Muscle of leg (tissue), 11 donors: ENCODE data around the gene SHLD1. TPM values are rescaled to one million over a fixed set of nuclear protein-coding genes. Genes with fewer than 3 reads are reported as not detected.
A peak's percentile ranks its signal among the peaks of the same experiment; 100 is the strongest.

ENCODE experiments used
- DNase-seq: peaks from one replicate; pipeline ENCODE4 v3.0.0; 2013
- H3K27ac ChIP-seq: one replicate; pipeline ENCODE4 v1.5.1; 2013; ENCODE audit warnings: mild to moderate bottlenecking, low read length, control low read depth
- H3K27me3 ChIP-seq: one replicate; pipeline ENCODE4 v1.6.1; 2013; ENCODE audit warnings: low read length; ENCODE audit not compliant: control insufficient read depth, insufficient read depth
- H3K36me3 ChIP-seq: one replicate; pipeline ENCODE4 v1.6.1; 2013; ENCODE audit warnings: low read length; ENCODE audit not compliant: control insufficient read depth, insufficient read depth
- H3K4me1 ChIP-seq: one replicate; pipeline ENCODE4 v1.6.1; 2013; ENCODE audit warnings: low read length; ENCODE audit not compliant: control insufficient read depth, insufficient read depth
- H3K4me3 ChIP-seq: one replicate; pipeline ENCODE4 v1.5.1; 2013; ENCODE audit warnings: low read length, control low read depth
- H3K9me3 ChIP-seq: replicated peaks from 2 replicates; pipeline ENCODE4 v1.6.1; 2013; ENCODE audit warnings: low read depth, low read length; ENCODE audit not compliant: control insufficient read depth
- WGBS: methylation state at CpG from one replicate; pipeline ENCODE4 v1.1.5; 2013; ENCODE audit warnings: missing lambda C conversion rate; ENCODE audit not compliant: insufficient coverage; 5-methylcytosine and 5-hydroxymethylcytosine counted together
- polyA plus RNA-seq, 8 donors: library from polyadenylated mRNA; unstranded; fragments of 120-200 nt; gene quantifications; one replicate each; pipeline versions ENCODE4 v1.2.1 to v1.2.3, GENCODE V29; 2013; ENCODE audit warnings: inconsistent platforms in 1 of 8, low replicate concordance in 1 of 8; ENCODE audit not compliant: insufficient read length in 8 of 8, insufficient read depth in 1 of 8
- total RNA-seq: library from RNA; stranded (reverse); fragments of 120-200 nt; gene quantifications from one replicate; pipeline ENCODE4 v1.2.4, GENCODE V29; 2013

Gene SHLD1
- total and polyA plus RNA-seq, 9 donors: 4.3 to 8.0 (median 6.1) TPM

DNA sequence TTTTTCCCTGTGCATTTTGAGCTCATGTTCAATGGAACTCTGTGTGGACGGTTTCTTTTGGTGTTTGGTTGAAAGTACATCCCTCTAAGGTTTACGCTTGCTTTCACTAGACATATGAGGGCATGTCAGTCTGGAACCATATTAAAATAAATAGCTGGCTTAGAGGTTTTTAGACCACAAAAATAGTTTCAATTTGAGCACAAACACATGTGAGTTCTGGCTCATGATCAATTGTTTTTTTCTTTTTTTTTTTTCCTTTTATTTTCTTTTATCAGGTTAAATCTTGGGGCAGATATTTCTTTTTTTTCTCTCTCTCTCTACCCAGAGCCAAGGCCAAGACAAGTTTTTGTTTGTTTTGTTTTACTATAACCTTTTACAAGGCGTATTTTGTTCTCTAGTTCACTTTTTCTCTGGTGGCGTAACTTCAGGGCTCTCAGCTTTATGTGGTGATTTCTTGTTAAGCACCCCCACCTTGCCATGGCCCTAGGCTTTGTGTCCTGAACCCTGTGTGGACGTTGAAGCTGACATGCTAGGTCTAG is 92.9 kb downstream of the SHLD1 start:
- H3K4me3 ChIP-seq: no peak overlapping the region
- no peaks in the 10 kb centered on the region for H3K27me3 ChIP-seq
- no peaks in the 10 kb centered on the region for H3K9me3 ChIP-seq
- WGBS: 88% methylated on average over 3 of the region's 5 CpGs
- DNase-seq: no peak
- no peaks in the 10 kb centered on the region for H3K36me3 ChIP-seq
- no peak overlapping the region for H3K27ac ChIP-seq
- no peaks in the 10 kb centered on the region for H3K4me1 ChIP-seq

DNA sequence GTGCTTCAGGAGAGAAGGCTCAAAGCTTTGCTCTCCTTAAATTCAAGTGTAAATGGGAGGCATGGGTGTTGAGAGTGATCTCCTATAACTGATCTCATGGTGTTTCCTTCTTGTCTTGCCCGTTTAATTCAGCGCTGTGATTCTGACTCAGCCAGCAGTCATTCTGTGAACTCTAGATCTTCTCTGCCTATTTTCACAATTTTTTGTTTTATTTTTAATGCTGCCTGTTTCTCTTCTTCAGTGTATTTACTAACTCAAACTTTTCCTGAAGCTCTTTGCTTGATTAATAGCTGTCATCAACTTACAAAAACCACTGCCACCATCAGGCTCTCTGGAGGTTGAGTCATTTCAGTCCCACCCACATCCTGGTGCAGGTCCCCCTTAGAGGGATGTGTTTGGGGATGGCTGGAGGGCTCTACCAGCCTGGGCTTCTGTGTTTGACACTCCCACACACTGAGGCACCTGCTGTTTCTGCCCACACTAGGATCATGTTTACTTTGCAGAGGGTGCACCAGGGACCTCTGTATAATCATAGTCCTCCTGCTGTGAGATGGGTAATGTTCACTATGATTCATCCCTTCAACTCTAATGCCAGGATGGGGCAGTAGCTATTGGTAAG is 94.0 kb downstream of the SHLD1 start:
- DNase-seq: no peak
- no peaks in the 10 kb centered on the region for H3K36me3 ChIP-seq
- no peaks in the 10 kb centered on the region for H3K4me1 ChIP-seq
- 87% methylated on average over 2 of the region's 2 CpGs for WGBS
- H3K27ac ChIP-seq: no peak overlapping the region
- no peaks in the 10 kb centered on the region for H3K27me3 ChIP-seq
- H3K4me3 ChIP-seq: no peak overlapping the region
- H3K9me3 ChIP-seq: no peaks in the 10 kb centered on the region

DNA sequence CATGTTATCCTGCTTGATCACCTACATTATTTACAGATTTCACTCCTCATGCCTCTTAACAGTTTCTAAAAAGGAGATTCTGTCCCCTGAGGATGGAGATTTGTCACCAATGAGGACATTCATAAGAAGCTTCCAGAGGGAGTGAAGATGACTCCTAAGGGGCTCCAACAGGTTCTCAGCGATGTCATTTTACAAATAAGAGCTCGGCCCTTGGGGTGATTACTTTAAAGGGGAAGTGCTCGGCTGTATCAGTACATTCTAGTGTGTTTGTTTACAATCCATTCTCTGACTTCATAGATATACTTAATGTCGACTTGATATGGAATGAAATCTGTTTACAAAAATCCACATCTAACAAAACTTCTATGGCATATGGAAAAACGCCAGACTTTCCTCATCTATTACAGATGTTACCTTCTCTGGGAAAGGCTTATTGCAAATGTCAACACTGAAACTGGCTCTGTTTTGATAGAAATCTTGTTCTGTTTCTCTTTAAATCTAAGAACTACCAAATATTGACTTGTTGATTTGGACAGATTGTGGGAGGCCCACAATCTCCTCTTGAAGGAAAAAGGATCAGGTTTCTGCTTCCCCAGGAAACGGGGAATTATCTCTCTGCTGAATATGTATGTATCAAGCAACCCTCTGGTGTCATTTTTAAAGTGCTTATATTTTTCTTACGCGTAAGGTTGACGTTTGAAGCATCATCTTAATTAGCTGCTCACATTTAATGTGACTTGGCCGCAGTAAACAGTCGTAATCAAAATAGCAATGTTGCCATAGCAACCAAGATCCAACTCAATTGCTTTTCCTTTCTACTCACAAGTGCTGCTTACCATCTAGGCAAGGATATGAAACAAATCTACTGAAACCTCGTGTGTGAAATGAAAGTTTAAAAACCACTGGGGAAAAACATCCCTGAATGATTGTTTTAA is 95.7 kb downstream of the SHLD1 start:
- Histone ChIP-seq H3K36me3 (no peaks in the 10 kb centered on the region), H3K4me3 (no peak overlapping the region), H3K27ac (no peak overlapping the region), H3K9me3 (no peaks in the 10 kb centered on the region), H3K4me1 (no peaks in the 10 kb centered on the region), H3K27me3 (no peaks in the 10 kb centered on the region)
- peak; percentile 62 for DNase-seq
- 10% methylated on average over 5 of the region's 12 CpGs for WGBS

DNA sequence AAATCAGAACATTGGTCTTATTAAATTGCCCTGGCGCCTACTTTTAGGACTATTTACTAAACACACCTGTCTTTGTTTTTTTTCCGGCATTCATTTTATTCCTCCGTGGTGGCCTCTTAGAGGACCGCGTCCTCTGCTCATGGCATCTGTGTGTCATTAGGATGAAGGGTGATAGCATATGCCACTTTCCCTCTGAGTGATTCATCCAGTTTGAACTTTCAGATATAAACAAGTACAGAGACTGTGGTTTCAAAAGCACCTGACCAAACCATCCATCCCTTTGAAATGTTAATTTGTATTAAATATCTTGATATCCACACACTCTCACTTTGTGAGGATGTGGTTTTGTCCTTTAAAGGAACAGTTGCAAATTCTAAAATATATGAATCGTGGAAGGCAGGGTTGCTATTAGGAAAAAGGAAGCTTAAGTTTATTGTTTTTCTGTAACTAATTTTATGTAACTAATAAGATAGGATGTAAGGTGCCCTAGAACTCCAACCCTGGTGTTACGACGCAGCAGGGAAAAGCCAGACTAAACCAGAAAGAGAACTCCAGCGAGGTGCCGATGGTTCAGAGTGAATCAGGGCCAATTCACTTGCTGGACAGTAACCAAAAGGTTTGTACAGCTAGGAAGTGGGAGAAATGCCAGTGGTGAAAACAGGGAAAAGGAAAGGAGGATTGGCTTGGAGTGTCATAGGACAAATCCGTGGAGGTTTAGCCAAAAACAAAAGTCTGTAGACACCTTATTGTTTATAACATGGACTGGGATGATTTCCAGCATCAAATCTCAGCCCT is 98.7 kb downstream of the SHLD1 start:
- H3K9me3 ChIP-seq: no peaks in the 10 kb centered on the region
- peak; percentile 24 for DNase-seq
- H3K27me3 ChIP-seq: no peaks in the 10 kb centered on the region
- no peaks in the 10 kb centered on the region for H3K36me3 ChIP-seq
- 19% methylated on average over 2 of the region's 11 CpGs for WGBS
- no peak overlapping the region for H3K27ac ChIP-seq
- no peak overlapping the region for H3K4me3 ChIP-seq
- H3K4me1 ChIP-seq: no peaks in the 10 kb centered on the region

DNA sequence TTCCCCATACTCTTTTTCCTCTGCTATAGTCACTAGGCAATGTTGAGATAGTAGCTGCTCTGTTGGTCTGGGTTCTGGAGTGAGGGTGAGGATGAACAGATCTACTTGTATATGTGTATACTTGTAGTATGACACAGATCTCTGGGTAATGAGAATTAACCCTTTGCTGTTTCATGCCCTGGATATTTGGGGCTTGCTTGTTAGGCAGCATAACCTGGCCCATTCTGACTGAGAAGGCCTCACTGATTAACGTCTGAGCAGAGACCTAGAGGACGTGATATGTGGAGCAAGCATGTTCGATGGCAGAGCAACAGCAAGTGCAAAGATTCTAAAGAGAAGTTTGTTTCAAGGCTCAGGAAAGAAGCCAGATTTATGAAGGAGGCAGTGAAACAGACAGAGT is 105.7 kb downstream of the SHLD1 start:
- DNase-seq: no peak
- Histone ChIP-seq H3K4me3 (no peak overlapping the region), H3K4me1 (no peaks in the 10 kb centered on the region), H3K27me3 (no peaks in the 10 kb centered on the region), H3K27ac (no peak overlapping the region), H3K36me3 (no peaks in the 10 kb centered on the region), H3K9me3 (no peaks in the 10 kb centered on the region)
- 100% methylated on average over 3 of the region's 3 CpGs for WGBS

DNA sequence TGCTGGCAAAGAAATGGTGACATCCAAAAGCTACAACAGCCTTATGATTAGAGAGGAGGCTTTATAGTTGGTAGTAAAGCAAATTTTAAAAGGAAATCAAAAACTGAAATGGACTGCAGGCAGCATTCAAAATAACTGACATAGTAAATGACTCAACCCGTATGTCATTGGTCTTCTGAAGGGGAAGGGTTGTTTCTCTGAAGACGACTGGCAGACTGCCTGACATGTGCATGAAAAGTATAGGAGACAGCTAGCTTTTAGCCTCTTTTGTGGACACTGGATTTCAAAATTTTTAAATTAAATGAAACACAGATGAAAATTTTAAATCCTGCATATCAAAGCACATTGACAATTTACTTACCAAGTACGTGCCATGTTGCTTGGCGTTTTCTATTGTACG is 109.4 kb downstream of the SHLD1 start:
- Histone ChIP-seq H3K36me3 (no peaks in the 10 kb centered on the region), H3K4me3 (no peak overlapping the region), H3K27me3 (no peaks in the 10 kb centered on the region), H3K9me3 (no peaks in the 10 kb centered on the region), H3K4me1 (peaks cover 3% of the 10 kb centered on the region), H3K27ac (no peak overlapping the region)
- no peak for DNase-seq
- no CpG with 5 or more reads among the region's 5 CpGs for WGBS

DNA sequence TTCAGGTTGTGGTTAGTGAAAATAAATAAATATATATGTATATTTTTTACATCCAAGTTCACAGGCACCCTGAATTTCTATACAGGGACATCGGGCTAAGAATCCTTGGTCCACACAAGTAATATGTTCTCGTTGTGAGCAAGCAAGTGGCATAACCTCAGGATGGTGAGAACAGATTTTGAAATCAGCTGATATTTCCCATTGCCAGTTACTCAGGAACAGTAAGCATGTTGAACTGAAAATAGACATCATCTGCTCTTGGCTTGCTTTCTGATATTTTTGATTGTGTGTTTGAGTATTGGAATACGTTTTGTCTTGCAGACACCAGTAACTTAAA is 112.5 kb downstream of the SHLD1 start:
- H3K36me3 ChIP-seq: no peaks in the 10 kb centered on the region
- peaks cover 3% of the 10 kb centered on the region for H3K4me1 ChIP-seq
- no peak overlapping the region for H3K27ac ChIP-seq
- no peak for DNase-seq
- no peaks in the 10 kb centered on the region for H3K27me3 ChIP-seq
- H3K4me3 ChIP-seq: no peak overlapping the region
- no CpG with 5 or more reads among the region's 3 CpGs for WGBS
- no peaks in the 10 kb centered on the region for H3K9me3 ChIP-seq

DNA sequence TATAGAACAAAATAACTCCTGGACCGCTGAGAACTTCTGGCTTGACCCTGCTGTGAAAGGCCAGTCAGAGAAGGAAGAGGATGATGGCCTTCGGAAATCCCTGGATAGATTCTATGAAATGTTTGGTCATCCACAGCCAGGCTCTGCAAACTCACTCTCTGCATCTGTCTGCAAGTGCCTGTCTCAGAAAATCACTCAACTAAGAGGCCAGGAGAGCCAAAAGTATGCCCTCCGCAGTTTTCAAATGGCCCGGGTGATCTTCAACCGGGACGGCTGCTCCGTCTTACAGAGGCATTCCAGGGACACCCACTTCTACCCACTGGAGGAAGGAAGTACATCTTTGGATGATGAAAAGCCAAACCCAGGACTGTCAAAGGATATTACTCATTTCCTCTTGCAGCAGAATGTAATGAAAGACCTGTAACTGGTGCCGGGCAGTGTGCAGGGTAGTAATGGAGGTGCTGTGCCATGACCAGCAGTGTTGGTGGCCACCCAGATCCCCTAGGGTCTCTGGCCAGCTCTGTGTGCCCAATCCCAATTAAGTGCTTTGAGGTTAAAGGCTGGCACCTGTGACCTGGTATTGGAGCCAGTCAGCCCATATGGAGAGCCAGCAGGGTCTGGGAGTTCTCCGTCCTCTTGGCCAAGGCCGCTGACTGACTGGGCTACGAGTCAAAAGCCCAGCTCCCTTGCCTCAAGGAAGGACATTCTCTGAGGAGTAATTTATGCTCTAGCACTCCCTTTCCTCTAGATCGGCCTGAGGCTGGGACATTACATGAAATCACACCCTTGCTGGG is 113.0 kb downstream of the SHLD1 start:
- DNase-seq: no peak
- Histone ChIP-seq H3K9me3 (no peaks in the 10 kb centered on the region), H3K4me3 (no peak overlapping the region), H3K36me3 (no peaks in the 10 kb centered on the region), H3K27ac (no peak overlapping the region), H3K4me1 (peaks cover 3% of the 10 kb centered on the region), H3K27me3 (no peaks in the 10 kb centered on the region)
- 85% methylated on average over 4 of the region's 12 CpGs for WGBS

DNA sequence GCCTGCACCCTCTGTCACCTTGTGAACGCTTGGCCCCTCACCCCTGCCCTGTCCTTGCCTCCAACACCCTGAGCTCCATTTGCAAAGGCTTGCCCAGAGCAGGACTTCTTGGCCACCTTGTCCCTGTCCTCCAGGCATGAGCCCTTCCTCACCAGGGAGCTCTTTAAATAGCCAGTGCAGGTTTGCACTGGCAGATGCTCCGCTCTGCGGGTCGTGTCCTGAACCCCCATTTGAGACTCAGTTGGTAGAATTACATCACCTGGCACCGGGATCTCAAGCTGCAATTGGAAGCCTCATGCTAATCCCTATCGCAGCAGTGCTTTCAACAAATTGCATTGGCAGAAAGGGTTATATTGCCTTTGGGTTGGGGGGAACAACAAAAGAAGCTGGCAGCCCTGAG is 114.2 kb downstream of the SHLD1 start:
- peaks cover 3% of the 10 kb centered on the region for H3K4me1 ChIP-seq
- 59% methylated on average over 6 of the region's 6 CpGs for WGBS
- no peaks in the 10 kb centered on the region for H3K36me3 ChIP-seq
- no peaks in the 10 kb centered on the region for H3K27me3 ChIP-seq
- H3K27ac ChIP-seq: no peak overlapping the region
- H3K9me3 ChIP-seq: no peaks in the 10 kb centered on the region
- H3K4me3 ChIP-seq: no peak overlapping the region
- DNase-seq: no peak
